Hematopoietic multipotent progenitor cell treated with erythropoietin and hydrocortisone succinate and interleukin-3 and kit ligand, for 4 days (in vitro differentiated cells): ENCODE results near the gene DOCK2.
"Not testable (repeated sequence)": the region's sequence is repeated elsewhere in the genome, so short reads cannot be mapped to it uniquely, and the experiment has no call there.

Experiments
- DNase-seq: peaks from one replicate; pipeline ENCODE4 v3.0.0-alpha.2; 2015

The DOCK2 gene

GRCh38 chr5:169723103-169723831 lies 86.2 kb downstream of the DOCK2 start:
- DNase-seq: no peak

GRCh38 chr5:169724303-169725087 lies 87.4 kb downstream of the DOCK2 start:
- no peak for DNase-seq

DNA sequence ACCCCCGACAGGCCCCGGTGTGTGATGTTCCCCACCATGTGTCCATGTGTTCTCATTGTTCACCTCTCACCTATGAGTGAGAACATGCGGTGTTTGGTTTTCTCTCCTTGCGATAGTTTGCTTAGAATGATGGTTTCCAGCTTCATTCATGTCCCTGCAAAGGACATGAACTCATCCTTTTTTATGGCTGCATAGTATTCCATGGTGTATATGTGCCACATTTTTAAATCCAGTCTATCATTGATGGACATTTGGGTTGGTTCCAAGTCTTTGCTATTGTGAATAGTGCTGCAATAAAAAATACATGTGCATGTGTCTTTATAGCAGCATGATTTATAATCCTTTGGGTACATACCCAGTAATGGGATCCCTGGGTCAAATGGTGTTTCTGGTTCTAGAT lies 88.6 kb downstream of the DOCK2 start:
- not testable (repeated sequence) for DNase-seq

GRCh38 chr5:169728418-169728817 lies 91.3 kb downstream of the DOCK2 start:
- DNase-seq: no peak

- DNase-seq: no peak
These were observed 94.1 kb downstream of the DOCK2 start for GRCh38 chr5:169731221-169731620.

GRCh38 chr5:169732841-169733240 lies 95.8 kb downstream of the DOCK2 start:
- peak; percentile 58 for DNase-seq

DNA sequence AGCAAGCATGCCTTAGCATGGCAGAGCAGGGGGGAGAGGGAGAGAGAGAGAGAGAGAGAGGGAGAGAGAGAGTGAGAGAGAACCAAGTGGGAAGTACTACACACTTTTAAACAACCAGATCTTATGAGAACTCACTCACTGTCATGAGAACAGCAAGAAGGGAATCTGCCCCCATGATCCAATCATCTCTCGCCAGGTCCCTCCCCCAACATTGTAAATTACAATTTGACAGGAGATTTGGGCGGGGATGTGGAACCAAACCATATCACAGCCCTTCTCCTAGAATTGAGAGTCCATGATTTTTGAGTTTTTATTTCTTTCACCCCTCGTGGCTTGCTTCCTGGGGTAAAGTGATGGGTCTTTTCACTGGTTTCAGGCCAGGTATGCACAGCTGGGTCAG lies 98.8 kb downstream of the DOCK2 start:
- DNase-seq: no peak

- no peak for DNase-seq
These were observed 99.6 kb downstream of the DOCK2 start for GRCh38 chr5:169736653-169737052.

DNA sequence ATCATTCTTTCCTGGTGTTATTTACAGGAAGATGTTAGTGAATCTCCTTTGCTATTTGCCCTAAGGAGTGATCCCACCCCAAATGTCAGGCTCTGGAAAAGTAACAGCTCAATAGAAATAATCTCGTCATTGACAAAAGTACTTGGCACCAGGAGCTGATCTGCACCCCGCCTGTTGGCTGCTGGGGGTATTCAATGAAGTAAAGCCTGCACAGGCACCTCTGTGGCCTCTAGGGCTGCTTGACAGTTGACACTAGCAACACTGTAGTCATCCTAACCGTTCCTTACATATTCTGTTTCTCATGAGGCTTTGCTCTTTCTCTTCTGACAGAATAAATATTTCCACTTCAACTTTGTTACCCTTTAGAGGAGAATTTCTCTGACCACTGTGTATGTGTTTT lies 103.4 kb downstream of the DOCK2 start:
- DNase-seq: no peak

GRCh38 chr5:169742771-169743296 lies 105.8 kb downstream of the DOCK2 start:
- no peak for DNase-seq

GRCh38 chr5:169744336-169744735 lies 107.3 kb downstream of the DOCK2 start:
- DNase-seq: no peak

GRCh38 chr5:169745441-169746146 lies 108.5 kb downstream of the DOCK2 start:
- DNase-seq: no peak

DNA sequence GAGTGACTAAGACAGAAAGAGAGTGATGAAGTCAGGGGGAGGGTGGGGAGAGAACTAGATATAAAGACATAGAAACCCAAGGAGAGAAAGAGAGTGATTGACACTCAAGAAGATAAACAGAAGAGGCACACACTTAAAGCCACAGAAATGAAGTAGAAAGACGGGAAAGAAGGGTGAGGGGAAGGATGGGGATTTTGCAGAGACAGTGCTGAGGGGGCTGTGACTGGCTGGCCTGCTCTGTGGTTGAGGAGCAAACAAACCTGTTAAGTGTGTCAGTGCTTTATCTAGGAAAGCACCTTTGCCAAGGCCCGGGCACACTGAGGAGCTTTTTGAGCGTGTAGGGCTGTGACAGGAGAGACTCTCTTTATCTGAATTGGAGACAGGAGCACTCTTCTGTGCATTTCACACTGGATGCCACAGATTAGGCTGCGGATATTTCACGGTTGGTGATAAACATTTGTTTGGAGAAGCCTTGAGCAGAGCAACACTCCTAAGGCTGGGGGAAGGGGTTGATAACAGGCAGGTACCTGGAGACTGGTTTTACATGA lies 109.1 kb downstream of the DOCK2 start:
- DNase-seq: peak; percentile 83

DNA sequence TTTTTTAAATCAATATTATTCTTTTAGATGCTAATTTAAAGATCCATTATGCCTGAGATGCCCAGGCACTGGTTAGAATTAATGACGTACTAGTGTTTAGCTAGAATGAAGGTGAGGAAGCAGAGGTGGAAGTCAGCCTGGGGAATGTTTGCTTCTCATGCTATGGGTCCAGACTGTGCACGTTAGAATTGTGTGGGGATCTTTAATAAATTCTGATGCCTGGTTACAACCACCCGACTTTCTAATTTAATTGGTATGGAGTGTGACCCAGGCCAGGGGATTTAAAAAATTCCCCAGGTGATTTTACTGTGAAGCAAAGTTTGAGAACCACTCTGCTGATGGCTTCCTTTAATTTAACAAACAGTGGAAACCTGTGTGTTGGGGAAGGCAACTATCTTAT lies 111.1 kb downstream of the DOCK2 start:
- no peak for DNase-seq

DNA sequence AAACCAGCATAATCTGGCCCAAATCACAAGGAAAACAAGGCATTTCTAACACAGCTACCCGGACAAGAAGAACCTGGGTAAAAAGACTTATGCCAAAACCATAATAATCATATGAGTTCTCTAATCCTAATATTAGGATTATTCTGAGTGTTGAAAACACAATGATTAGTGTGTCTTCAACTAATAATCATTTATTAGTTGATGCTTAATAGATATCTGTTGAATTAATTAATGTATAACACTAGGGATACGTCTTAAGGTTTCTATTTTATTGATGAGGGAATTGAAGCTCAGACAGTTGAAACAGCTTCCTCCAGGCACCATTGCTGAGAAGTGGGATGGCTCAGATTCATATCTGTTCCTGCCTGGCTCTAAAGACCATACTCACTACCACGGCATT lies 112.2 kb downstream of the DOCK2 start:
- no peak for DNase-seq

DNA sequence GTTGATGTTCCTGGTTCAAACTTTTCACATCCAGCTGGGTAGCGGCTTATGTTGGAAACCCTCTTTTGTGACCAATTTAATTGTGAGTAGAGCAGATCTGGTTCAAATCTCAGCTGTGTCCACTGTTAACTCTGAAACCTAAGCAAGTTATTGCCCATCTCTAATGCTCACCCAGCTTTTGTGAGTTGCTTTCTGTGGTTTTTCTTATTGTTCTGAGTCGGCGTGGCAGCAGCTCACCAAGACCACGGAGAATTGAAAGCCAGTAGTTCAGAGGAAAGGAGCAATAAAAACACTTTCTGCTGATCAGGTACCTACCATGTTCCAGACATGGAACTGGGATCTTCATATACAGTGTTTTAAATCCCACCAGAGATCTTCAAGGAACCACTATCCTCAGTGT lies 114.4 kb downstream of the DOCK2 start:
- no peak for DNase-seq

DNA sequence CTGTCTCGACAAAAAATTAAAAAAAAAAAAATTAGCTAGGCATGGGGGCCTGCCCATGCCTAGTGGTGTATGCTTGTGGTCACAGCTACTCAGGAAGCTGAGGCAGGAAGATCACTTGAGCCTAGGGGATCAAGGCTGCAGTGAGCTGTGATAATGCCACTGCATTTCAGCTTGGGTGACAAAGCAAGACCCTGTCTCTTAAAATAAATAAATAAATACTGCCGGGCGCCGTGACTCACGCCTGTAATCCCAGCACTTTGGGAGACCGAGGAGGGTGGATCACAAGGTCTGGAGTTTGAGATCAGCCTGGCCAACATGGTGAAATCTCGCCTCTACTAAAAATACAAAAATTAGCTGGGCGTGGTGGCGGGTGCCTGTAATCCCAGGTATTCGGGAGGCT lies 115.5 kb downstream of the DOCK2 start:
- not testable (repeated sequence) for DNase-seq

- peak; percentile 31 for DNase-seq
These were observed 116.7 kb downstream of the DOCK2 start for GRCh38 chr5:169753795-169754194.

GRCh38 chr5:169754737-169755136 lies 117.7 kb downstream of the DOCK2 start:
- no peak for DNase-seq

- DNase-seq: no peak
These were observed 119.1 kb downstream of the DOCK2 start for GRCh38 chr5:169756071-169756765.

DNA sequence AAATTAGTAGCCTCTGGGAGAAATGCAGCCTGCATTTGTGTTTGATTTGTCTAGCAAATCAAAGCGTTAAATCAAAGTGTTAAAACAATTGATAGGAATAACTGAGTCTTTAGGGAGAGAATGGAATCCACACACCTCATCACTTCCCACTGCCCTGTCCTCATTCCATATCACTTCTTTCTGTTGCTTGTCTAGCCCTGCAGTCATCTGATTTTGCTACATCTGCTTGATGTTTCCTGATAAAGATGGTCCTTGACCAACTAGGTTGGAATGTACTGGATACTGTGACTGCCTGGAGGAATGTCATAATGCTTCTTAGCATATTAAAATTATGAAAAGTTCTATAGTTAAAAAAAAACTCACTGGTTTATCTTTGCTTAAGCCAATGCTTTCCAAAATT lies 119.9 kb downstream of the DOCK2 start:
- DNase-seq: no peak

DNA sequence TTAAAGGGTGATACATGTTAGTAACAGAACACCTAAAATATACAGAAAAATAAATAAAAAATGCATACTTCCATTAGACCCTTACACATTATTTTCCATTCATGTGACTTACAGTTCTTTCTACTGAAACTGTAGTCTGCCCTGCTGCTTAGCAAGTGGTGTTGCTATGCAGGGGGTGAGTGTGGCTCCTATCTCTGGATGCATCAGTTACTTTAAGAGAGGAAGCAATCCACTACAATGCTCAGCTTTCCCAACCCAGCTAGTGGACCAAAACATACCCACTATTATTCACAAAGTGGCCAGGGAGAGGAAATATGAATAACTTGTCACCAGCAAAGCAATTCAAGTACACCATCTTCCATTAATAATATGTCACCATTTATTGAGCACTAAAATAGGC lies 121.8 kb downstream of the DOCK2 start:
- DNase-seq: no peak

DNA sequence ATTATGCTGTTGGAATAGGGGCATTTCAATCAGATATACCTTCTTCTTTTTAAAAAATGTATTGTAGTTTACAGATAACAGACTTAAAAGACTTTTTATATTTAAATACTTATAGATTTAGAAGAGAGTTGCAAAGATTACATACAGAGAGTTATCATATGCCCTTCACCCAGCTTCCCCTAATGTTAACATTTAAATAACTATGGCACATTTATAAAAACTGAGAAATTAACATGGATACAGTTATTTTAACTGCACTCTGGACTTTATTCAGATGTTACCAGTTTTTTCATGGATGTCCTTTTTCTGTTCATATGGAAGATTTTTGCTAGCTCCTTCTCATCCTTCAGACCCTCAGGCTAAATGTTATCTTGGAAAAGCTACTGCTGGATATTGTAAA lies 123.2 kb downstream of the DOCK2 start:
- no peak for DNase-seq
